Measurements from ENCODE around the gene EARS2.
"Not testable (repeated sequence)": the region's sequence is repeated elsewhere in the genome, so short reads cannot be mapped to it uniquely, and the experiment has no call there.

Gene EARS2

GRCh38 chr16:23527961-23528643, 29.0 kb downstream of the EARS2 start:
- no peak for DNase-seq (ENCODE audit: low read depth in 2 of 2)

GRCh38 chr16:23524886-23525285, 32.3 kb downstream of the EARS2 start:
- DNase-seq (ENCODE audit: low read depth in 2 of 2): no peak

GRCh38 chr16:23523876-23524385, 33.2 kb downstream of the EARS2 start:
- DNase-seq (ENCODE audit: low read depth in 2 of 2): no peak

GRCh38 chr16:23523321-23523720, 33.8 kb downstream of the EARS2 start:
- DNase-seq (ENCODE audit: low read depth in 2 of 2): no peak

- DNase-seq (ENCODE audit: low read depth in 2 of 2): no peak
These were observed 35.2 kb downstream of the EARS2 start for GRCh38 chr16:23521965-23522364.

GRCh38 chr16:23521037-23521743, 36.0 kb downstream of the EARS2 start:
- no peak for DNase-seq (ENCODE audit: low read depth in 2 of 2)

- no peak for DNase-seq (ENCODE audit: low read depth in 2 of 2)
These were observed 36.6 kb downstream of the EARS2 start for GRCh38 chr16:23520500-23520899.

- no peak for DNase-seq (ENCODE audit: low read depth in 2 of 2)
These were observed 37.9 kb downstream of the EARS2 start for GRCh38 chr16:23519282-23519681.

- DNase-seq (ENCODE audit: low read depth in 2 of 2): no peak
These were observed 38.7 kb downstream of the EARS2 start for GRCh38 chr16:23518435-23518891.

GRCh38 chr16:23516366-23517137, 40.6 kb downstream of the EARS2 start:
- no peak for DNase-seq (ENCODE audit: low read depth in 2 of 2)

GRCh38 chr16:23515881-23516280, 41.3 kb downstream of the EARS2 start:
- no peak for DNase-seq (ENCODE audit: low read depth in 2 of 2)

- no peak for DNase-seq (ENCODE audit: low read depth in 2 of 2)
These were observed 42.6 kb downstream of the EARS2 start for GRCh38 chr16:23514381-23515152.

GRCh38 chr16:23512168-23512695, 44.9 kb downstream of the EARS2 start:
- DNase-seq (ENCODE audit: low read depth in 2 of 2): no peak

- no peak for DNase-seq (ENCODE audit: low read depth in 2 of 2)
These were observed 45.4 kb downstream of the EARS2 start for GRCh38 chr16:23511731-23512130.

- not testable (repeated sequence) for DNase-seq (ENCODE audit: low read depth in 2 of 2)
These were observed 46.3 kb downstream of the EARS2 start for GRCh38 chr16:23510915-23511270.

- DNase-seq (ENCODE audit: low read depth in 2 of 2): peak; percentile 66 to 67
These were observed 46.8 kb downstream of the EARS2 start, which contains the start of gene GGA2 for GRCh38 chr16:23510164-23510914. Gene GGA2, minus strand, starts transcription at chr16:23510494. Its CDS starts 83 bp downstream, at chr16:23510411.

GRCh38 chr16:23509782-23510163, 47.4 kb downstream of the EARS2 start:
- no peak for DNase-seq (ENCODE audit: low read depth in 2 of 2)

GRCh38 chr16:23509441-23509754, 47.8 kb downstream of the EARS2 start:
- DNase-seq (ENCODE audit: low read depth in 2 of 2): no peak

- no peak for DNase-seq (ENCODE audit: low read depth in 2 of 2)
These were observed 48.3 kb downstream of the EARS2 start for GRCh38 chr16:23508589-23509440.

- no peak for DNase-seq (ENCODE audit: low read depth in 2 of 2)
These were observed 50.5 kb downstream of the EARS2 start for GRCh38 chr16:23506606-23506994.
